H1 (cell line): Measurements from ENCODE around the gene GRK5. TPM values are rescaled to one million over a fixed set of nuclear protein-coding genes. Genes with fewer than 3 reads are reported as not detected.
A peak's percentile ranks its signal among the peaks of the same experiment; 100 is the strongest.

Source experiments
- CTCF ChIA-PET: fragments of 300-600 bp; sonication (Branson Sonifier 250); formaldehyde crosslinking; loops from one replicate; lab custom pipeline; 2021; ENCODE audit not compliant: partially characterized antibody; lab: Charles Lee
- POLR2A ChIA-PET: fragments of 300-600 bp; sonication (Branson Sonifier 250); formaldehyde crosslinking; loops from one replicate; lab custom pipeline; 2021; ENCODE audit warnings: inconsistent platforms; ENCODE audit not compliant: partially characterized antibody; lab: Charles Lee
- DNase-seq, 2 experiments: peaks; one replicate each; pipeline versions ENCODE4 v3.0.0 to v3.0.0-alpha.2; 2010 to 2022; ENCODE audit warnings: low spot score in 2 of 2, low read depth in 1 of 2, mixed read lengths in 1 of 2
- FAIRE-seq: peaks from 2 replicates; lab custom pipeline; 2011; peaks lifted over from hg19 to GRCh38; lab: Jason Lieb, UNC
- H2AFZ ChIP-seq: 2 replicates; pipeline ENCODE4 v1.8.1; 2012; ENCODE audit warnings: low read length, inconsistent platforms
- H2AK5ac ChIP-seq: 2 replicates; pipeline ENCODE4 v1.6.1; 2013; ENCODE audit warnings: low read depth, low read length
- H2BK120ac ChIP-seq: replicated peaks from 2 replicates; pipeline ENCODE3; 2013; ENCODE audit warnings: low read depth, low read length, inconsistent platforms
- H2BK12ac ChIP-seq: 2 replicates; pipeline ENCODE4 v1.6.1; 2013; ENCODE audit warnings: low read depth, low read length
- H2BK15ac ChIP-seq: 2 replicates; pipeline ENCODE4 v1.6.1; 2013; ENCODE audit warnings: low read length
- H2BK20ac ChIP-seq: 2 replicates; pipeline ENCODE4 v1.6.1; 2013; ENCODE audit warnings: low read length
- H2BK5ac ChIP-seq: 2 replicates; pipeline ENCODE4 v1.6.1; 2013; ENCODE audit warnings: low read depth, low read length
- H3K14ac ChIP-seq: 2 replicates; pipeline ENCODE4 v1.6.1; 2013; ENCODE audit warnings: inconsistent platforms; ENCODE audit not compliant: insufficient read length
- H3K18ac ChIP-seq: 2 replicates; pipeline ENCODE4 v1.6.1; 2013; ENCODE audit warnings: low read length; ENCODE audit errors: extremely low read depth
- H3K23ac ChIP-seq: 2 replicates; pipeline ENCODE4 v1.6.1; 2013; ENCODE audit warnings: inconsistent platforms; ENCODE audit not compliant: insufficient read length
- H3K23me2 ChIP-seq: 2 replicates; pipeline ENCODE4 v1.6.1; 2013; ENCODE audit warnings: low read depth, low read length
- H3K27ac ChIP-seq: 2 replicates; pipeline ENCODE4 v1.6.1; 2011; ENCODE audit warnings: low read depth, low read length, inconsistent platforms
- H3K27me3 ChIP-seq, 4 experiments: replicated peaks in 1 of 4; 1 replicate in 1 of 4; 2 replicates in 3 of 4; pipeline versions ENCODE4 v1.6.1 to v1.8.1; 2011 to 2013; ENCODE audit warnings: low read length in 3 of 4, mild to moderate bottlenecking in 3 of 4, inconsistent platforms in 2 of 4, mixed read lengths in 2 of 4, moderate library complexity in 1 of 4; ENCODE audit not compliant: control insufficient read depth in 3 of 4, insufficient read depth in 3 of 4; ENCODE audit errors: extremely low read depth in 1 of 4
- H3K36me3 ChIP-seq, 4 experiments: 2 replicates each; pipeline versions ENCODE4 v1.6.1 to v1.8.1; 2011 to 2013; ENCODE audit warnings: mild to moderate bottlenecking in 4 of 4, low read length in 3 of 4, moderate library complexity in 2 of 4, control low read depth in 1 of 4, inconsistent platforms in 1 of 4; ENCODE audit not compliant: insufficient read depth in 4 of 4, control insufficient read depth in 2 of 4
- H3K4ac ChIP-seq: replicated peaks from 2 replicates; pipeline ENCODE3; 2013; ENCODE audit warnings: low read length, low read depth, mixed read lengths, inconsistent platforms; ENCODE audit not compliant: insufficient read length
- H3K4me1 ChIP-seq, 4 experiments: replicated peaks in 1 of 4; 1 replicate in 1 of 4; 2 replicates in 3 of 4; pipeline versions ENCODE4 v1.6.1 to v1.8.1; 2011 to 2013; ENCODE audit warnings: low read length in 3 of 4, inconsistent platforms in 2 of 4, mixed read lengths in 1 of 4; ENCODE audit not compliant: insufficient read depth in 4 of 4, control insufficient read depth in 3 of 4
- H3K4me2 ChIP-seq, 2 experiments: 2 replicates each; pipeline versions ENCODE4 v1.6.1 to v1.8.1; 2011 to 2013; ENCODE audit warnings: low read depth in 2 of 2, low read length in 2 of 2, control low read depth in 1 of 2, inconsistent platforms in 1 of 2, mild to moderate bottlenecking in 1 of 2; ENCODE audit not compliant: insufficient read depth in 1 of 2
- H3K4me3 ChIP-seq, 4 experiments: fragments of 200-600, 300-600 bp in 1 of 4; sonication (generic), shearing (Covaris generic), sonication (Bioruptor Twin) in 1 of 4; 2 replicates each; pipeline versions ENCODE4 v1.5.1 to v1.8.1; 2011 to 2016; ENCODE audit warnings: low read length in 4 of 4, low read depth in 3 of 4, control low read depth in 2 of 4, inconsistent platforms in 2 of 4, mild to moderate bottlenecking in 2 of 4, mixed read lengths in 1 of 4, moderate library complexity in 1 of 4; ENCODE audit not compliant: insufficient read depth in 2 of 4; ENCODE audit errors: extremely low read depth in 1 of 4
- H3K56ac ChIP-seq: replicated peaks from 2 replicates; pipeline ENCODE3; 2013; ENCODE audit warnings: low read depth, mild to moderate bottlenecking, mixed read lengths, low read length, inconsistent platforms; ENCODE audit not compliant: insufficient read length
- H3K79me1 ChIP-seq: 2 replicates; pipeline ENCODE4 v1.6.1; 2013; ENCODE audit warnings: low read depth, low read length, control low read depth
- H3K79me2 ChIP-seq, 2 experiments: 2 replicates each; pipeline versions ENCODE4 v1.6.1 to v1.8.1; 2012 to 2013; ENCODE audit warnings: low read length in 2 of 2, mild to moderate bottlenecking in 2 of 2, inconsistent platforms in 1 of 2; ENCODE audit not compliant: insufficient read depth in 2 of 2, control insufficient read depth in 1 of 2
- H3K9ac ChIP-seq, 4 experiments: replicated peaks in 1 of 4; 1 replicate in 1 of 4; 2 replicates in 3 of 4; pipeline versions ENCODE4 v1.6.1 to v1.8.1; 2011 to 2013; ENCODE audit warnings: low read depth in 3 of 4, low read length in 3 of 4, control low read depth in 2 of 4, mild to moderate bottlenecking in 2 of 4, moderate library complexity in 2 of 4, inconsistent platforms in 1 of 4; ENCODE audit errors: extremely low read depth in 1 of 4
- H3K9me3 ChIP-seq, 2 experiments: 2 replicates each; pipeline versions ENCODE4 v1.6.1 to v1.8.1; 2012 to 2013; ENCODE audit warnings: mild to moderate bottlenecking in 2 of 2, moderate library complexity in 2 of 2, control low read depth in 1 of 2, inconsistent platforms in 1 of 2, low read depth in 1 of 2, low read length in 1 of 2, mixed read lengths in 1 of 2; ENCODE audit not compliant: insufficient read depth in 2 of 2
- H4K20me1 ChIP-seq, 2 experiments: replicated peaks in 1 of 2; 2 replicates each; pipeline versions ENCODE3 to v1.8.1; 2011 to 2013; ENCODE audit warnings: inconsistent platforms in 2 of 2, low read length in 2 of 2, mild to moderate bottlenecking in 1 of 2; ENCODE audit not compliant: insufficient read depth in 2 of 2, control insufficient read depth in 1 of 2
- H4K5ac ChIP-seq: 2 replicates; pipeline ENCODE4 v1.6.1; 2013; ENCODE audit warnings: low read length, low read depth, mixed read lengths, inconsistent platforms; ENCODE audit not compliant: insufficient read length
- H4K8ac ChIP-seq: 2 replicates; pipeline ENCODE4 v1.8.0; 2013; ENCODE audit warnings: mild to moderate bottlenecking, moderate library complexity, low read length, inconsistent platforms; ENCODE audit not compliant: insufficient read depth; ENCODE audit errors: extremely low read depth
- H4K91ac ChIP-seq: replicated peaks from 2 replicates; pipeline ENCODE3; 2013; ENCODE audit warnings: low read length, mixed read lengths, inconsistent platforms; ENCODE audit not compliant: insufficient read length
- CBX5 ChIP-seq: fragments of 300-800, 300-1000 bp; sonication (generic); IDR thresholded peaks from 2 replicates; pipeline ENCODE4 v1.7.1; 2016; ENCODE audit warnings: antibody characterized with exemption, low read length, low read depth
- E2F6 ChIP-seq: IDR thresholded peaks from 2 replicates; pipeline ENCODE4 v1.6.1; 2012; ENCODE audit warnings: inconsistent platforms
- EGR1 ChIP-seq: IDR thresholded peaks from 2 replicates; pipeline ENCODE4 v1.6.1; 2011; ENCODE audit warnings: low read depth, low read length, borderline replicate concordance
- GABPA ChIP-seq: IDR thresholded peaks from 2 replicates; pipeline ENCODE4 v1.6.1; 2011; ENCODE audit warnings: mild to moderate bottlenecking, low read length, moderate library complexity, borderline replicate concordance; ENCODE audit not compliant: insufficient read depth
- KDM5A ChIP-seq: fragments of 200-600 bp; IDR thresholded peaks from 2 replicates; pipeline ENCODE4 v1.7.1; 2012; ENCODE audit warnings: mild to moderate bottlenecking, low read length, inconsistent platforms, mixed read lengths
- NRF1 ChIP-seq: IDR thresholded peaks from 2 replicates; pipeline ENCODE4 v1.6.1; 2011; ENCODE audit warnings: mild to moderate bottlenecking, low read depth, low read length, improper control_type of control experiment
- RXRA ChIP-seq: IDR thresholded peaks from 2 replicates; pipeline ENCODE4 v1.6.1; 2011; ENCODE audit warnings: low read depth, mild to moderate bottlenecking, low read length, moderate library complexity; ENCODE audit not compliant: insufficient read depth
- TCF12 ChIP-seq: IDR thresholded peaks from 2 replicates; pipeline ENCODE4 v1.6.1; 2011; ENCODE audit warnings: low read depth, mild to moderate bottlenecking, low read length
- USF2 ChIP-seq: IDR thresholded peaks from 2 replicates; pipeline ENCODE4 v1.6.1; 2011; ENCODE audit warnings: low read length, improper control_type of control experiment
- WGBS, 2 experiments: shearing (Covaris generic) in 1 of 2; methylation state at CpG; one replicate each; pipeline versions ENCODE4 v1.1.6 to v1.1.7; 2013 to 2015; ENCODE audit warnings: low lambda C conversion rate in 2 of 2, mixed read lengths in 2 of 2, inconsistent platforms in 1 of 2, low coverage in 1 of 2, missing lambda C conversion rate in 1 of 2; ENCODE audit not compliant: insufficient replicate concordance in 2 of 2, insufficient coverage in 1 of 2, insufficient read length in 1 of 2; ENCODE audit errors: extremely low coverage in 1 of 2, missing lambda C conversion rate in 1 of 2; 5-methylcytosine and 5-hydroxymethylcytosine counted together
- polyA plus RNA-seq, 7 experiments: library from polyadenylated mRNA; depleted of rRNA in 3 of 7; stranded (reverse) in 5 of 7; unstranded in 2 of 7; fragments of >200 nt in 5 of 7; fragments of 200-250 nt in 2 of 7; gene quantifications; 1 replicate in 5 of 7; 2 replicates in 1 of 7; 4 replicates in 1 of 7; pipeline versions ENCODE4 v1.2.1 to v1.2.3, GENCODE V29; 2011 to 2013; ENCODE audit warnings: missing spikeins in 2 of 7, mixed read lengths in 2 of 7
- total RNA-seq: library from RNA; stranded (reverse); fragmentation: NEBNext Ultra II Directional; extraction: Animal tissue kit (Norgen Biotek cat#: 25700); gene quantifications from 2 replicates; pipeline ENCODE4 v1.2.1, GENCODE V29; 2021

Gene GRK5
- total and polyA plus RNA-seq, 2 of the 8 experiments (the other 6 are each of a cell fraction or from before 2014, with no cell fraction given): 0.54 to 2.5 TPM

GRCh38 chr10:119209035-119209735 is 1.8 kb downstream of the GRK5 start:
- no peak overlapping the region for H3K14ac ChIP-seq
- H3K9me3 ChIP-seq: no peaks in the 10 kb centered on the region
- H3K18ac ChIP-seq: no peak overlapping the region
- no peak overlapping the region for H3K23ac ChIP-seq
- H4K5ac ChIP-seq: no peak overlapping the region
- ChIA-PET CTCF (interaction anchor here (0.6 to 4.5 kb wide), 43 partner anchors 9 to 310 kb away, joined by 3 to 25 read pairs (median 4); no protein-coding TSS in a partner anchor), POLR2A (interaction anchor here (0.7 to 1.1 kb wide), 2 partner anchors 44 to 76 kb away, joined by 3 read pairs; no protein-coding TSS in a partner anchor)
- H3K9ac ChIP-seq: no peak overlapping the region
- no peak overlapping the region for H3K27ac ChIP-seq
- 44% methylated on average over 15 of the region's 15 CpGs; no CpG with 5 or more reads in 1 of the 2 experiments for WGBS, 2 experiments
- no peak overlapping the region for H2BK120ac ChIP-seq
- H2BK15ac ChIP-seq: 0 out of 2 replicates have a peak overlapping the region, but pooled peaks have one; percentile 66
- H3K4ac ChIP-seq: no peak overlapping the region
- no peak overlapping the region for H3K56ac ChIP-seq
- H3K27me3 ChIP-seq: peaks cover 5 to 17% (median 14%) of the 10 kb centered on the region in 4 experiments
- no peak overlapping the region for H2BK12ac ChIP-seq
- H3K79me2 ChIP-seq: no peaks in the 10 kb centered on the region
- peaks cover 3 to 8% (median 6%) of the 10 kb centered on the region in 4 experiments for H3K4me1 ChIP-seq
- H2AK5ac ChIP-seq: no peak overlapping the region
- H3K36me3 ChIP-seq: no peaks in the 10 kb centered on the region
- no peak overlapping the region for H2AFZ ChIP-seq
- no peak overlapping the region for H4K8ac ChIP-seq
- FAIRE-seq: no peak
- no peak overlapping the region for H2BK20ac ChIP-seq
- H3K4me2 ChIP-seq: peak overlapping the region in 1 of 2 experiments; percentile 75; a peak in 2 of 4 replicates
- no peak overlapping the region for H4K91ac ChIP-seq
- H3K79me1 ChIP-seq: no peaks in the 10 kb centered on the region
- H3K4me3 ChIP-seq: no peak overlapping the region; a peak in 1 of 8 replicates
- H4K20me1 ChIP-seq: peaks cover 0 to 5% of the 10 kb centered on the region in 2 experiments
- peak in 1 of 2 experiments; percentile 74 for DNase-seq
- no peak overlapping the region for H2BK5ac ChIP-seq
- peaks cover 7% of the 10 kb centered on the region for H3K23me2 ChIP-seq
- TF ChIP-seq GABPA: no peak; the same call in 1 of the 2 replicates
- no peak for TF ChIP-seq NRF1
- TF ChIP-seq RXRA: no peak
- TF ChIP-seq EGR1: 0 out of 2 replicates have a peak, but pooled peaks have one; percentile 10
- TF ChIP-seq E2F6: no peak
- no peak for TF ChIP-seq TCF12
- no peak for TF ChIP-seq CBX5
- no peak for TF ChIP-seq USF2
- no peak for TF ChIP-seq KDM5A
